Measurements from ENCODE around the gene TMEM132C. TPM values are rescaled to one million over a fixed set of nuclear protein-coding genes. Genes with fewer than 3 reads are reported as not detected.
A peak's percentile ranks its signal among the peaks of the same experiment; 100 is the strongest.

The TMEM132C gene
- total RNA-seq, 6 experiments from 2014 or later = 0.04 to 0.19 (median 0.06) TPM; not detected in 3

DNA sequence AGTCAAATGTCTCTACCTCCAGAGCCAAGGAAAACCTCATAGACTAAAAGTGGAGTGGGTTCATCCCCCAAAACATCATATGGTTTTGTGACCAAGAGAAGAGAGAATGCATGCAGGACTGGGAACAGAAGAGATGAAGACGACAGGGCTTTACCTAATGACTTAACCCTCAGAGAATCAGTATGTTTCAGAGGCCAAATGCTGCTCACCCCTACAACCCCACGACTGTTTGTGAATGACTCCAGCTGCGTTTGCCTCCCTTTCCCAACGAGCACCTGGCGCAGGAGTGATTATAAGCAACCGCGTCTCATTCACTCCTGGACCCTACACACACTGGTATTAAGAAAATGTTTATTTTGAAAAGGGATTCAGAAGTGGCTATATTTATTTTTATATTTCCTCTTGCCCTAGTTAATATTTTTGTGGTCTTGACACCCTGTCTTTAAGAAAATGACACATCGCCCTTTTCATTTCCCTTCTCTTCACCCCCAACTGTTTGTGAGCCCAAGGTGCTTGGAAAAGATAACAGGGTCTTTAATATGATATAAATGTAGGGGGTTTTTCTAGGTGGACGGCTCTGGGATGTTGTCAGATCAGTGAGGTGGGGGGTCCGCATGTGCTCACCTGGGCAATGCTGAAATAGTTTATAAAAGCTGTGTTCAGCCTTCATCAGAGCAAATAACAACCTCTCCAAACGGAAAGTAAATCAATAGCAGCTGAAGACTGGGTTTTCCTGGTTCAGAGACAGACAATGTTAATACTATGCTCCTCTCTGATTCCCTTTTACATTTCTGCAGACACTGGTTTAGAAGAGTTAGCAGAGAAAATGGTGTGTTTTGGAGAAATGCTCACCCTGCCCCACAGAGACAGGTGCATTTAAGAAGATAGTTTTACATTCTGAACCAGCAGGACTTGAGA, 479.1 kb downstream of the TMEM132C start:
- 36% methylated on average over 11 of the region's 11 CpGs for WGBS (ENCODE audit: insufficient coverage, low coverage, low lambda C conversion rate, missing lambda C conversion rate)

DNA sequence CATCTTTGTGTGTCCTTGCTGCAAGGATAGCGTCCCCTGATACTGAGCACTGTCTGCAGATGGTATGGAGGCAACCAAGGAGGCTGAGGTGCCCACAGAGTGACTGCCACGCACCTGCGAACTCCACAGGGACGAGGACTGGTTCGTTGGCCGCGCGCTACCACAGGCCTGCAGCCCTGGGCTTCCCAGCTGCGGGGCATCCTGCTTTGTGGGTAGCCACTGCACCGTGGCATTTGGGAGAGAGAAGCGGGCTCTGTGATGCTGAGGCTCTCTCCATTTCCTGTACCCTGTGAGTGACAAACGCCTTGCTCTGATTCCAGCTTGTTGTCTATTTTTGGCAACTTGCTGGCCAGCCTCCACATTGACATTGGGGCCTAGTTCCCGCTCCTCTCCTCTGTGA, 480.5 kb downstream of the TMEM132C start:
- intact Hi-C loops (cut with DNase I) = no loop called here
- no peak for DNase-seq
- TF ChIP-seq POLR2A (IDR thresholded peaks at IDR 0.05) = no peak
- TF ChIP-seq, protein P1, sequence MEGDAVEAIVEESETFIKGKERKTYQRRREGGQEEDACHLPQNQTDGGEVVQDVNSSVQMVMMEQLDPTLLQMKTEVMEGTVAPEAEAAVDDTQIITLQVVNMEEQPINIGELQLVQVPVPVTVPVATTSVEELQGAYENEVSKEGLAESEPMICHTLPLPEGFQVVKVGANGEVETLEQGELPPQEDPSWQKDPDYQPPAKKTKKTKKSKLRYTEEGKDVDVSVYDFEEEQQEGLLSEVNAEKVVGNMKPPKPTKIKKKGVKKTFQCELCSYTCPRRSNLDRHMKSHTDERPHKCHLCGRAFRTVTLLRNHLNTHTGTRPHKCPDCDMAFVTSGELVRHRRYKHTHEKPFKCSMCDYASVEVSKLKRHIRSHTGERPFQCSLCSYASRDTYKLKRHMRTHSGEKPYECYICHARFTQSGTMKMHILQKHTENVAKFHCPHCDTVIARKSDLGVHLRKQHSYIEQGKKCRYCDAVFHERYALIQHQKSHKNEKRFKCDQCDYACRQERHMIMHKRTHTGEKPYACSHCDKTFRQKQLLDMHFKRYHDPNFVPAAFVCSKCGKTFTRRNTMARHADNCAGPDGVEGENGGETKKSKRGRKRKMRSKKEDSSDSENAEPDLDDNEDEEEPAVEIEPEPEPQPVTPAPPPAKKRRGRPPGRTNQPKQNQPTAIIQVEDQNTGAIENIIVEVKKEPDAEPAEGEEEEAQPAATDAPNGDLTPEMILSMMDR (IDR thresholded peaks at IDR 0.05) = no peak

More for the DNA sequence above, 479.1 kb downstream of the TMEM132C start:
- intact Hi-C loops (cut with DNase I) = no loop called here
- no peak overlapping the region for H3K27ac ChIP-seq
- H3K36me3 ChIP-seq = no peaks in the 10 kb centered on the region
- H3K4me1 ChIP-seq = no peaks in the 10 kb centered on the region
- TF ChIP-seq, protein P1 (IDR thresholded peaks at IDR 0.05) = no peak
- TF ChIP-seq POLR2A (IDR thresholded peaks at IDR 0.05) = no peak
- no peaks in the 10 kb centered on the region for H3K27me3 ChIP-seq
- no peaks in the 10 kb centered on the region for H3K9me3 ChIP-seq
- DNase-seq (no peak), ATAC-seq (no peak)
- no peak overlapping the region for H3K4me3 ChIP-seq

DNA sequence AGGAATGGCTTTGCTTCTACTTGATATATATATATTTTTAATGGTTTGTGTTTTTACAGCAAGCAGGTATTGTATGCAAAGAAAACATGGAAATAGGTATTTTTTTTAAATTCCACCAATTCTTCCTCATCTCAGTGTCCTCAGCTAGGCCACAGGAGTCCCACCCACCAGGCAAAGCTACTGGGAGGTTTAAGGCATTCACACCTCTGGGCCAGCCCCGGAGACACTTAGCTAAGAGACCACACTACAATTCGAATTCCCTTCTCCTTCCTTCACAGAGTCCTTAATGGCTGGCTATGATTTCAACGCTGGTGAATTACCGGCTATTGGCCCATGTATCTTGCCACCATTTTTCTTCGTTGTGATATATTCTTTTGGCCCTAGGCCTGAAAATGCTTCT, 485.4 kb downstream of the TMEM132C start:
- no peaks in the 10 kb centered on the region for H3K4me1 ChIP-seq
- WGBS (ENCODE audit: insufficient coverage, low coverage, low lambda C conversion rate, missing lambda C conversion rate) = 49% methylated on average over 5 of the region's 5 CpGs
- intact Hi-C loops (cut with DNase I) = no loop called here

More for the DNA sequence above, 480.5 kb downstream of the TMEM132C start:
- 60% methylated on average over 1 of the region's 13 CpGs for WGBS (ENCODE audit: insufficient coverage, low coverage, low lambda C conversion rate, missing lambda C conversion rate)
- Histone ChIP-seq H3K4me1 (no peaks in the 10 kb centered on the region), H3K4me3 (no peak overlapping the region), H3K9me3 (no peaks in the 10 kb centered on the region), H3K36me3 (no peaks in the 10 kb centered on the region), H3K27me3 (no peaks in the 10 kb centered on the region), H3K27ac (no peak overlapping the region)
- peak in 1 of 4 donors; percentile 22 for ATAC-seq

DNA sequence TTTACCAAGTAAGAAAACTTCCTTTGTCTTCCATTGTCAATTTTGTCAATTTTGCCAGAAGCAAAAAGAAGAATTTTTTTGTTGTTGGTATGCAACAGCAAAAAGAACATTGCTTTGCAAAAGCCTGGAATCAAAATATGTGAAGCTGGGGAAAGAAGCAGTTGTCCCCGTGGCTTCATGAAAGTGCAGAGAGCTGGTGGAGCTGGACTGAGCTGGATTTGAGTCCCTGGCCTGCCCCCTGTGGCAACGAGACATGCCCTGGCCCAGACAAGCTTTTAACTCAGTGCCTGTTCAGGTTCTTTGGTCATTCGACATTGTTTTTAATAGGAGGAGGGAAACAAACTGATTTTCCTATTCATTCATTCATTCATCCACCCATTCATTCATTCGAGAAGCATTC, 486.5 kb downstream of the TMEM132C start:
- H3K4me3 ChIP-seq = no peak overlapping the region
- no peaks in the 10 kb centered on the region for H3K27me3 ChIP-seq
- DNase-seq = no peak
- WGBS (ENCODE audit: insufficient coverage, low coverage, low lambda C conversion rate, missing lambda C conversion rate) = 37% methylated on average over 4 of the region's 4 CpGs
- no peak for ATAC-seq
- H3K9me3 ChIP-seq = no peaks in the 10 kb centered on the region
- no peaks in the 10 kb centered on the region for H3K36me3 ChIP-seq
- no peak overlapping the region for H3K27ac ChIP-seq
- H3K4me1 ChIP-seq = no peaks in the 10 kb centered on the region
- no peak for TF ChIP-seq POLR2A (IDR thresholded peaks at IDR 0.05)
- TF ChIP-seq, protein P1 (IDR thresholded peaks at IDR 0.05) = no peak
- intact Hi-C loops (cut with DNase I) = no loop called here

More for the DNA sequence above, 485.4 kb downstream of the TMEM132C start:
- ATAC-seq (no peak), DNase-seq (no peak)
- no peaks in the 10 kb centered on the region for H3K36me3 ChIP-seq
- no peak overlapping the region for H3K27ac ChIP-seq
- no peak overlapping the region for H3K4me3 ChIP-seq
- TF ChIP-seq POLR2A (IDR thresholded peaks at IDR 0.05) = no peak
- TF ChIP-seq, protein P1 (IDR thresholded peaks at IDR 0.05) = no peak
- H3K27me3 ChIP-seq = no peaks in the 10 kb centered on the region
- H3K9me3 ChIP-seq = no peaks in the 10 kb centered on the region

Data from right lobe of liver (tissue), 6 donors.